NB4 (cell line): ENCODE data around the gene PHOX2B.

Source experiments
- DNase-seq: peaks from one replicate; pipeline ENCODE4 v3.0.0; 2010; ENCODE audit warnings: low read depth
- H3K4me3 ChIP-seq: one replicate; pipeline ENCODE4 v1.5.1; 2011; ENCODE audit warnings: mild to moderate bottlenecking, low read depth, low read length, moderate library complexity
- CTCF ChIP-seq: IDR thresholded peaks from one replicate; pipeline ENCODE4 v1.5.1; 2012; ENCODE audit warnings: low read depth, low read length
- MAX ChIP-seq: IDR thresholded peaks from 2 replicates; pipeline ENCODE4 v1.6.1; 2011; ENCODE audit warnings: low read depth, low read length
- MYC ChIP-seq: IDR thresholded peaks from 2 replicates; pipeline ENCODE4 v1.6.1; 2011; ENCODE audit warnings: low read depth, low read length
- POLR2A ChIP-seq: IDR thresholded peaks from 2 replicates; pipeline ENCODE4 v1.6.1; 2011; ENCODE audit warnings: mild to moderate bottlenecking; ENCODE audit not compliant: insufficient read length; ENCODE audit errors: extremely low read depth

PHOX2B gene

DNA sequence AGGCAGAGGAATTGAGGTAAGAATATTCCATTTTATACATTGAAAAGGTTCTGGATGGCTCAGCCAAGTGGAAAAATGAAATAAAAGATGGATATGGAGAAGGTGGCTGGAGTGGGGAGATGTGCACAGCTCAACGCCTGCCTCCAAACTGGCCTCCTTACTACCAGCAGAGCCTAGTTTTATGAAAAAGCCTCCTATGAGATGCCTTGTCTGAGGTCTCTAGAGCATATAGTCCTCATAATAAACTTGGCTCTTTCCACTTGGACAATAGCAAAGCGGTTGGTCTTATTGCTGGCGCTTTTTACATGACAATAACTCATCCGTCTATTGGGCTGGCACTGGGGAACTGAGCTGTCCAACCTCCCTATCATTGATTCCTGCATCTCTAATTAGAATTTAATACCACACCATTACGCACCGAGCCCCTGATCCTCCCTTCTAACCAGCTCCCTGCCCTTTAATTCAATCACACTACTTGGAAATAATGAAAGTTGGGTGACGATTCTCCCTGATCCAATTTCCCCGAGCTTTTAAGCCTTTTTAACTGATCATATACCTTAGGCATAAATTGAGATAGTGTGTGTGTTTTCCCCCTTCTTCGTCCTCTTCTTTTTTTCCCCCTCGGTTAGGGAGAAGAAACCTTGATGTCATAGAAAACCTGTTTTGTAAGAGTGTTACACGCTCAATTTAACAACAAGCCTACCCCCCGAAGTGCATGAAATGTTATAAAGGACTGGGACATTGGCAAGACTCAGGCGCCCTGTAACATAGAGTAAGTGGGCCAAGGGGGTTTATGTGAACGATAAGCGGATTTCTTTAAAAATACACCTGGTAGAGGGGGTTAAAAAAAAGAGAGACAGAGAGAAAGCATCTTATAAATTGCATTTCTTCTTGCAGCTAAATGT, at the start of gene PHOX2B:
Gene PHOX2B (minus strand): TSS at position 155 of the 905 bp plus-strand sequence. CDS start 115 bp downstream, at position 40.
- H3K4me3 ChIP-seq: no peak within 1 kb of the TSS
- TF ChIP-seq MYC (no peak), POLR2A (no peak), CTCF (no peak), MAX (no peak)
- DNase-seq: no peak

DNA sequence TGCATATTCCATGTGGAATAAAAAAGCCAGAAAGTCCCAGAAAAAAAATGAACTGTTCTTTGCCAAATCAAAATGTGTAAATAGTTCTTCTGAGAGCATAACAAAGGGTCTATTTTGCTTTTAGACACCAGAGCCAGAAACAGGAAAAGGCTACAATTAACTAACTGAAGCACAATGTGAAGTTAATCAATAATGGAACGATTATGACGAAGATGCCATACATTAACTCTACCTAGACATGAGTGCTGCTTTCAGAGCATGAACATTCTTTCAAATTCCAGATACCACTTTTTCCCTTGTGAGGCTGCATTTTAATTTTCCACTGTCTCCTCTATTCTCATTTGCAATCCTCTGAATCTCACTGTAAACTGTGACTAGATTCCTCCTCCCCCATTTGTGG, 48.7 kb upstream of the PHOX2B start:
- TF ChIP-seq CTCF (no peak), MYC (no peak), MAX (no peak), POLR2A (no peak)
- H3K4me3 ChIP-seq: no peak overlapping the region
- DNase-seq: no peak

- DNase-seq: no peak
- TF ChIP-seq POLR2A (no peak), MAX (no peak), MYC (no peak), CTCF (no peak)
Observed at GRCh38 chr4:41796545-41797210, 48.2 kb upstream of the PHOX2B start.

GRCh38 chr4:41795796-41796385, 47.4 kb upstream of the PHOX2B start:
- DNase-seq: no peak
- TF ChIP-seq CTCF (no peak), MYC (no peak)
- H3K4me3 ChIP-seq: no peak overlapping the region

More at GRCh38 chr4:41796545-41797210, 48.2 kb upstream of the PHOX2B start:
- no peak overlapping the region for H3K4me3 ChIP-seq

DNA sequence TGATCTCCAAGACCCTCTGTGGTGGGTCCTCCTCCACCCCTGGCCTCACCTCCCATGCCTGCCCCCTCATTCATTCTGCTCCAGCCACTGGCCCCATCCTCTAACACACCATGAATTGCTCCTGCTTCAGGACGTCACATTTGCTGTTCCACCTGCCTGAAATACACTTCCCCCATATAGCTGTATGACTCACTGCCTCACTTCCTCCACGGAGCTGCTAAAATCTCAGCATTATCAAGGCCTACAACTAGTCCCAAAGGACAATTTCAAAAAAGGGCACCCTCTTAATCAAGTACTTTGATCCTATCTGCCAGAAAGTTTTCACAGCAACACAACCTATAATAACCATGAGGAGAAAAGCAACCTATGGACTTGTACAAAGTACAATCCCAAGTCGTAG, 43.6 kb upstream of the PHOX2B start:
- H3K4me3 ChIP-seq: no peak overlapping the region
- no peak for TF ChIP-seq CTCF
- no peak for TF ChIP-seq MYC
- no peak for TF ChIP-seq MAX
- TF ChIP-seq POLR2A: no peak
- peak; percentile 17 for DNase-seq
